Cardiac muscle cell (in vitro differentiated cells and primary cell): ENCODE measurements around the gene TLCD1. TPM values are rescaled to one million over a fixed set of nuclear protein-coding genes. Genes with fewer than 3 reads are reported as not detected.
A peak's percentile ranks its signal among the peaks of the same experiment; 100 is the strongest.

ENCODE experiments used
- DNase-seq, 2 donors: peaks; one replicate each; pipeline versions ENCODE4 v3.0.0 to v3.0.0-alpha.2; 2010 to 2017; ENCODE audit warnings: low read depth in 1 of 2, low spot score in 1 of 2
- H3K27ac ChIP-seq: fragments of 200-600 bp; sonication (generic); 2 replicates; pipeline ENCODE4 v1.5.1; 2016
- H3K27me3 ChIP-seq: fragments of 200-600 bp; sonication (generic); 2 replicates; pipeline ENCODE4 v1.6.0; 2016; ENCODE audit warnings: control low read depth
- H3K36me3 ChIP-seq: fragments of 200-600 bp; sonication (generic); 2 replicates; pipeline ENCODE4 v1.5.1; 2016; ENCODE audit warnings: control low read depth
- H3K4me1 ChIP-seq: fragments of 200-600 bp; sonication (generic); 2 replicates; pipeline ENCODE4 v1.8.1; 2017; ENCODE audit warnings: low read depth, mild to moderate bottlenecking, mixed run types
- H3K4me3 ChIP-seq: fragments of 200-600 bp; sonication (generic); 2 replicates; pipeline ENCODE4 v1.5.1; 2016; ENCODE audit warnings: mild to moderate bottlenecking
- H3K9me3 ChIP-seq: fragments of 200-600 bp; sonication (generic); 2 replicates; pipeline ENCODE4 v1.5.1; 2017; ENCODE audit warnings: low read depth, mild to moderate bottlenecking, control low read depth
- polyA plus RNA-seq: library from polyadenylated mRNA; unstranded; fragments of >200 nt; fragmentation: Nextera tagmentation; extraction: Ambion mirVana; gene quantifications from 2 replicates; pipeline ENCODE4 v1.2.1, GENCODE V29; 2016
- total RNA-seq: library from RNA; depleted of rRNA; stranded (reverse); fragments of >200 nt; gene quantifications from 2 replicates; pipeline ENCODE4 v1.2.3, GENCODE V29; 2016
- TF ChIP-seq, protein P1 (sequence below): IDR thresholded peaks from 2 replicates; pipeline ENCODE4 v1.5.1; 2012; ENCODE audit warnings: low read depth, mild to moderate bottlenecking, low read length

The TLCD1 gene
- total and polyA plus RNA-seq, 2 experiments from 2014 or later: 3.0 to 15.4 TPM

- Histone ChIP-seq H3K36me3 (peaks cover 21% of the 10 kb centered on the region), H3K9me3 (no peaks in the 10 kb centered on the region), H3K4me1 (no peaks in the 10 kb centered on the region), H3K27ac (no peak overlapping the region), H3K4me3 (no peak overlapping the region), H3K27me3 (no peaks in the 10 kb centered on the region)
- no peak for DNase-seq
- TF ChIP-seq, protein P1, sequence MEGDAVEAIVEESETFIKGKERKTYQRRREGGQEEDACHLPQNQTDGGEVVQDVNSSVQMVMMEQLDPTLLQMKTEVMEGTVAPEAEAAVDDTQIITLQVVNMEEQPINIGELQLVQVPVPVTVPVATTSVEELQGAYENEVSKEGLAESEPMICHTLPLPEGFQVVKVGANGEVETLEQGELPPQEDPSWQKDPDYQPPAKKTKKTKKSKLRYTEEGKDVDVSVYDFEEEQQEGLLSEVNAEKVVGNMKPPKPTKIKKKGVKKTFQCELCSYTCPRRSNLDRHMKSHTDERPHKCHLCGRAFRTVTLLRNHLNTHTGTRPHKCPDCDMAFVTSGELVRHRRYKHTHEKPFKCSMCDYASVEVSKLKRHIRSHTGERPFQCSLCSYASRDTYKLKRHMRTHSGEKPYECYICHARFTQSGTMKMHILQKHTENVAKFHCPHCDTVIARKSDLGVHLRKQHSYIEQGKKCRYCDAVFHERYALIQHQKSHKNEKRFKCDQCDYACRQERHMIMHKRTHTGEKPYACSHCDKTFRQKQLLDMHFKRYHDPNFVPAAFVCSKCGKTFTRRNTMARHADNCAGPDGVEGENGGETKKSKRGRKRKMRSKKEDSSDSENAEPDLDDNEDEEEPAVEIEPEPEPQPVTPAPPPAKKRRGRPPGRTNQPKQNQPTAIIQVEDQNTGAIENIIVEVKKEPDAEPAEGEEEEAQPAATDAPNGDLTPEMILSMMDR: no peak
These were observed 37.2 kb upstream of the TLCD1 start for GRCh38 chr17:28763137-28763799.

DNA sequence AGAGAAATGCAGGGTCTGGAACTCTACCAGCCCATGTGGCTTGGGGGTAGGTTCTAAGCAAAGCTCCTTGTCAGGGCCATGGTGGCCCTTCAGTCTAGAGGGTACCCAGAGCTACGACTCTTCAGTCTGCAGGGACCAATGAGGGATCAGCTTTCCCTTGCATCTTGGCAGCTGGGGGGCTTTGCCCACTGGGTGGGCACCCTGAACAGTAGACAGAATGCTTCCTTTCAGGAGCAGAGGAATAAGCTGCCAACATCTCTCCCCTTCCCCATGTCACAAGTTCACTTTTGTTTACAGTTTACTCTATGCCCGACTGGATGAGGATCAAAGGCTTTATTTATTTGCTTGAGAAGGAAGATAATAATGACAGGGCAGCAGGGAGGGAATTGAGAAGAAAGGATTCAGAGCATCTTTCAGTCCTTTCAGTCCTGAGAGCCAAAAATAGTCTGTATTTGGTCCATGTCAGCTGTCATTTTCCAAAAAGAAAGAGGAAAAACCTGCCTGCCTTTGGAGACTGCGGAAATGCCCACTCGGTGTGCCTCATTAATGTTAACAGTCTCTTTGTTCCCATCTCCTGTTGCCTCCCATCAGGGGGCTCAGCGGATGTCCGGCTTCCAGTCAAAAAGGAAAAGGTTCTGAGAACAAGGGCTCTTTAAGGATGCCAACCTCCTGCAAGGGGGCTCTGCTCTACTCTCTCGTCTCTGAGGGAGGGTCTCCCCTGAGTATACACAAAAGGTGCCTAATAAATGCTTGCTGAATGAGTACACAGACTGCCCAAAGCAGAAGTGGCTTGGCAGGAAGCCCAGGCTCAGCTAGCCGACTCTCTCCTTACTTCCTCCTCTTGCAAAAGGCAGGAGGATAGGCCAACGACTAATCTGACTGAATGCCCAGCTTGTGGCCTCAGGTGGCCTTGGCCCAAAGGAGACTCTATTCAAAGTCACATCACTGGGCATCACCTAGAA is 34.8 kb upstream of the TLCD1 start:
- H3K4me3 ChIP-seq: no peak overlapping the region
- peak in 1 of 2 donors; percentile 59 for DNase-seq
- H3K27me3 ChIP-seq: no peaks in the 10 kb centered on the region
- TF ChIP-seq, protein P1: no peak
- no peaks in the 10 kb centered on the region for H3K4me1 ChIP-seq
- H3K9me3 ChIP-seq: no peaks in the 10 kb centered on the region
- H3K27ac ChIP-seq: no peak overlapping the region
- H3K36me3 ChIP-seq: peaks cover 25% of the 10 kb centered on the region

GRCh38 chr17:28759256-28759865 is 33.3 kb upstream of the TLCD1 start:
- H3K27me3 ChIP-seq: no peaks in the 10 kb centered on the region
- no peaks in the 10 kb centered on the region for H3K9me3 ChIP-seq
- no peak for DNase-seq
- TF ChIP-seq, protein P1: no peak
- H3K36me3 ChIP-seq: peaks cover 16% of the 10 kb centered on the region
- H3K27ac ChIP-seq: no peak overlapping the region
- H3K4me1 ChIP-seq: no peaks in the 10 kb centered on the region
- no peak overlapping the region for H3K4me3 ChIP-seq

- H3K27ac ChIP-seq: no peak overlapping the region
These were observed 32.5 kb upstream of the TLCD1 start for GRCh38 chr17:28758411-28759121.

More at GRCh38 chr17:28758411-28759121, 32.5 kb upstream of the TLCD1 start:
- TF ChIP-seq, protein P1: no peak
- no peaks in the 10 kb centered on the region for H3K4me1 ChIP-seq
- no peak overlapping the region for H3K4me3 ChIP-seq
- H3K36me3 ChIP-seq: peaks cover 16% of the 10 kb centered on the region
- H3K27me3 ChIP-seq: no peaks in the 10 kb centered on the region
- DNase-seq: no peak
- H3K9me3 ChIP-seq: no peaks in the 10 kb centered on the region
